AG09319 (cell line): ENCODE results near the gene TSR2.

Source experiments
- DNase-seq: peaks from one replicate; pipeline ENCODE4 v3.0.0-alpha.2; 2010; ENCODE audit warnings: low read depth; ENCODE audit errors: extremely low read depth
- TF ChIP-seq, protein P1 (sequence below): IDR thresholded peaks from 2 replicates; pipeline ENCODE4 v1.5.1; 2011; ENCODE audit warnings: low read depth, mild to moderate bottlenecking, inconsistent platforms, low read length, moderate library complexity

TSR2 gene

GRCh38 chrX:54444752-54445151, 4.5 kb downstream of the TSR2 start:
- no peak for DNase-seq
- TF ChIP-seq, protein P1, sequence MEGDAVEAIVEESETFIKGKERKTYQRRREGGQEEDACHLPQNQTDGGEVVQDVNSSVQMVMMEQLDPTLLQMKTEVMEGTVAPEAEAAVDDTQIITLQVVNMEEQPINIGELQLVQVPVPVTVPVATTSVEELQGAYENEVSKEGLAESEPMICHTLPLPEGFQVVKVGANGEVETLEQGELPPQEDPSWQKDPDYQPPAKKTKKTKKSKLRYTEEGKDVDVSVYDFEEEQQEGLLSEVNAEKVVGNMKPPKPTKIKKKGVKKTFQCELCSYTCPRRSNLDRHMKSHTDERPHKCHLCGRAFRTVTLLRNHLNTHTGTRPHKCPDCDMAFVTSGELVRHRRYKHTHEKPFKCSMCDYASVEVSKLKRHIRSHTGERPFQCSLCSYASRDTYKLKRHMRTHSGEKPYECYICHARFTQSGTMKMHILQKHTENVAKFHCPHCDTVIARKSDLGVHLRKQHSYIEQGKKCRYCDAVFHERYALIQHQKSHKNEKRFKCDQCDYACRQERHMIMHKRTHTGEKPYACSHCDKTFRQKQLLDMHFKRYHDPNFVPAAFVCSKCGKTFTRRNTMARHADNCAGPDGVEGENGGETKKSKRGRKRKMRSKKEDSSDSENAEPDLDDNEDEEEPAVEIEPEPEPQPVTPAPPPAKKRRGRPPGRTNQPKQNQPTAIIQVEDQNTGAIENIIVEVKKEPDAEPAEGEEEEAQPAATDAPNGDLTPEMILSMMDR: no peak

DNA sequence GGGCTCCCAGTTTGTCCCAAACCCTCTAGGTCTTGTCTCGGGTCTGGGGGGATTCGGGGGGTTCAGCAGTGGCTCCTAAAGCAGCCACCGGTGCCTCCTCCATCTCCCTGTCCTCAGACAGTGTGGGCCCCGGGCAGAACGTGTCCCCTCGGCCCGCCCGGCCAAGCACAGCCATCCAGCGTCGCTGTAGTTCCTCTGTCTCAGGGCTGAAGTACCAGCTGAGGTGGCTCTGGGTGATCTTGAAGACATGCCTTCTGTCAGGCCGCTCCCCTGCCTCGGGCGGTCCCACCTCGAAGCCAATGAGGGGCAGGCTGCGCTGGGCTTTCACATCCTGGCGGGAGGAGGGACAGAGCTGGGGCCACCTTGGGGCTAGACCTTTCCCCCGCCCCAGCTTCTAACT, 5.9 kb downstream of the TSR2 start:
- TF ChIP-seq, protein P1: no peak
- DNase-seq: no peak

DNA sequence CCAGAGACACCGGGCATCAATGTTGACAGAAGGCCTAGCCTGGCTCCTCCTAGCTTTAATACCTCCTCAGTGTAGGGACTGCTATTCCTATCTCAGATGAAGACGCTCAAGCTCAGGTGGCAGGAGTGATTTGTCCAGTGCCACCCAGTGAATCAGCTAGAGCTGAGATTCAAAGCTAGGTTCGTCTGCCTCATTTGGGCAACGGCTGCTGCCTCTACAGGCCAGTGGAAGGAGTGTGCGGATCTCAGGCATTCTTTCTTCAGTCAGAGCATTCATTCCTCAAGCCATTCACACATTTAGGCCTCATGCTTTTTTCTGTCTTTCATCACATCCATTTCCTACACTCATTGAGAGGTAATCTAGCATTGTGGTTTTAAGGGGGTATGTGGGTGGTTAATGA, 7.3 kb downstream of the TSR2 start:
- DNase-seq: no peak
- TF ChIP-seq, protein P1: peak; percentile 3

GRCh38 chrX:54449929-54450328, 9.7 kb downstream of the TSR2 start:
- DNase-seq: no peak
- TF ChIP-seq, protein P1: no peak

DNA sequence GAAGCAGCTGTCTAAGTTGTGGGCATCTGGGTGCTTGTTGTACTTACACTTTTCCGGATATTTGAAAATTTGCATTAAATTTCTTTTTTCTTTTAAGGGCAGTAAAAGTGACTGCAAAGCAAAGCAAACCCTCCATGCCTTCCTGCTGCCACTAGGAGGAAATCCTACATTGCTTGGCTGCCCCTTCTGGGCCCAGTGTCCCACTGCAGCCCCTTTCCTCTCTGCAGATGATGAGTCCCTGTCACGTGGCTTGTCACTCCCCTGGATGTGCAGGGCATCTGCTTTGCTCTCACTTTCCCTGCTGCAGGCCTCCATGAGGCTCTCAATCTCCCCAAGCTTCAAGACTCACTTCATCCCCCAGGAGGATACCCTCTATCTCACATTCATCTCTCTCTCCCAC, 12.7 kb downstream of the TSR2 start:
- TF ChIP-seq, protein P1: peak; percentile 2
- no peak for DNase-seq

DNA sequence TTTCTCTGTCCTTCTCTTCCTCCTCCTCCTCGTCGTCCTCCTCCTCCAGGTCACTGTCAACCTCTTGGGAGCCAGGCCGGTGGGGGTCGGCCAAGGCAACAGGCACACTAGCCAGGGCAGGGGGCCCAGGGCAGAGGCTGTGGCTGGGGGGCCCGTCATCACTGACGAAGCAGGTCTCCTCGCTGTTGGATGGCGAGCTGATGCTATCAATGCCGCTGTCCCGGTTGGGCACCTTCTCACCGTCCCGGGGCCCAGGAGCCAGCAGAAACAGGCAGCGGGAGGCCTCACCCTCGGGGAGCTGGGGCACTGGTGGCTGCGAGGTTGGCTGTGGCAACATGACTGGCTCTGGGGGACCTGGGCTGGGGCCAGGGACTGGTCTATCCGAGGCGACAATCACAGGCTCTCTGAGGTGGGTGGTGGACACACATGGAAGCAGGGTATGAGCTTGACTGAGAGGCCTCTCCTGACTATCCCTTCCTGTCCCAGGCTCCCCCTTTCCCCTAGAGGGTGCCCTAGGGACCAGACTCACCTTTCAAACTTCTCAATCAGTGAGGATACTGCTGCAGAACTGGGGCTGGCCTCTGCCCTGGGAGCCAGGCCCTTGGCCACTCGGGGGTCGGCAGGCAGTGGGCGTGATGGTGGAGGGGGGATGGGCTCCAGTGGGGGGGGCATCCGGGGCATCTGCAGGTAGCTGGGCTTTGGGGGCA, 30.0 kb downstream of the TSR2 start:
- no peak for DNase-seq
- TF ChIP-seq, protein P1: no peak

- TF ChIP-seq, protein P1: no peak
These were observed 34.0 kb downstream of the TSR2 start for GRCh38 chrX:54473993-54474859.

More at GRCh38 chrX:54473993-54474859, 34.0 kb downstream of the TSR2 start:
- DNase-seq: no peak
